Ishikawa (cell line): ENCODE measurements around the gene ATP6V1F.

Experiments used
- CEBPB ChIP-seq: IDR thresholded peaks from 2 replicates; pipeline ENCODE4 v1.6.1; 2012
- CREB1 ChIP-seq: IDR thresholded peaks from 2 replicates; pipeline ENCODE4 v1.6.1; 2012; ENCODE audit warnings: low read depth
- EGR1 ChIP-seq: IDR thresholded peaks from 2 replicates; pipeline ENCODE4 v1.6.1; 2012
- EP300 ChIP-seq: IDR thresholded peaks from 2 replicates; pipeline ENCODE4 v1.6.1; 2012; ENCODE audit warnings: borderline replicate concordance
- FOXM1 ChIP-seq: IDR thresholded peaks from 2 replicates; pipeline ENCODE4 v1.6.1; 2012; ENCODE audit warnings: low read depth, borderline replicate concordance
- MAX ChIP-seq: IDR thresholded peaks from 2 replicates; pipeline ENCODE4 v1.6.1; 2012
- NFIC ChIP-seq: IDR thresholded peaks from 2 replicates; pipeline ENCODE4 v1.6.1; 2012
- RAD21 ChIP-seq: IDR thresholded peaks from 2 replicates; pipeline ENCODE4 v1.6.1; 2012; ENCODE audit warnings: low read depth
- REST ChIP-seq: IDR thresholded peaks from 2 replicates; pipeline ENCODE4 v1.6.1; 2012; ENCODE audit warnings: low read depth, mild to moderate bottlenecking
- TAF1 ChIP-seq: IDR thresholded peaks from 2 replicates; pipeline ENCODE4 v1.6.1; 2012; ENCODE audit warnings: low read depth, mild to moderate bottlenecking
- TCF12 ChIP-seq: IDR thresholded peaks from 2 replicates; pipeline ENCODE4 v1.6.1; 2012; ENCODE audit warnings: low read depth
- TEAD4 ChIP-seq: IDR thresholded peaks from 2 replicates; pipeline ENCODE4 v1.6.1; 2012
- USF1 ChIP-seq: IDR thresholded peaks from 2 replicates; pipeline ENCODE4 v1.6.1; 2012
- YY1 ChIP-seq: IDR thresholded peaks from 2 replicates; pipeline ENCODE4 v1.6.1; 2012; ENCODE audit warnings: low read depth
- ZBTB7A ChIP-seq: IDR thresholded peaks from 2 replicates; pipeline ENCODE4 v1.6.1; 2012; ENCODE audit warnings: low read depth

ATP6V1F gene

GRCh38 chr7:128862571-128863432, at the start of gene ATP6V1F:
ATP6V1F (plus strand) TSS chr7:128862856; CDS start chr7:128862905, 49 bp downstream.
- TF ChIP-seq CEBPB (no peak), MAX (peak; percentile 58), USF1 (no peak), ZBTB7A (no peak), EGR1 (0 out of 2 replicates have a peak, but pooled peaks have one; percentile 28), RAD21 (no peak), CREB1 (0 out of 2 replicates have a peak, but pooled peaks have one; percentile 41), EP300 (no peak), TEAD4 (peak; percentile 87), TCF12 (no peak), NFIC (no peak), YY1 (peak; percentile 66), TAF1 (peak; percentile 73), REST (no peak), FOXM1 (no peak)

- TF ChIP-seq TEAD4 (no peak), MAX (no peak), TAF1 (no peak), YY1 (no peak), FOXM1 (no peak)
Observed at GRCh38 chr7:128814499-128814898, 48.2 kb upstream of the ATP6V1F start.

GRCh38 chr7:128815289-128815942, 47.2 kb upstream of the ATP6V1F start:
- TF ChIP-seq MAX (no peak), TAF1 (no peak), NFIC (no peak), FOXM1 (no peak), TEAD4 (no peak), EGR1 (no peak), CREB1 (no peak), CEBPB (no peak), YY1 (no peak)

- no peak for TF ChIP-seq EGR1
- TF ChIP-seq TEAD4, result no peak
- TF ChIP-seq YY1, result no peak
- TF ChIP-seq FOXM1, result no peak
- TF ChIP-seq TAF1, result no peak
- no peak for TF ChIP-seq CREB1
- TF ChIP-seq ZBTB7A, result no peak
- TF ChIP-seq EP300, result no peak
- TF ChIP-seq RAD21, result no peak
- no peak for TF ChIP-seq TCF12
- TF ChIP-seq NFIC, result no peak
Observed at GRCh38 chr7:128818694-128819093, 44.0 kb upstream of the ATP6V1F start.

GRCh38 chr7:128821724-128822123, 40.9 kb upstream of the ATP6V1F start:
- TF ChIP-seq CREB1 (no peak), TCF12 (no peak), RAD21 (no peak), TAF1 (no peak)

GRCh38 chr7:128826512-128826911, 36.1 kb upstream of the ATP6V1F start:
- no peak for TF ChIP-seq ZBTB7A
- TF ChIP-seq EP300, result no peak
- no peak for TF ChIP-seq REST
- no peak for TF ChIP-seq EGR1
- TF ChIP-seq MAX, result no peak
- TF ChIP-seq CREB1, result no peak
- TF ChIP-seq FOXM1, result no peak
- no peak for TF ChIP-seq RAD21
- no peak for TF ChIP-seq NFIC
- no peak for TF ChIP-seq YY1
- no peak for TF ChIP-seq USF1
- no peak for TF ChIP-seq TEAD4
- TF ChIP-seq TAF1, result no peak
- TF ChIP-seq TCF12, result no peak
- no peak for TF ChIP-seq CEBPB
